ENCODE measurements around the gene LINC01488.

LINC01488 gene

DNA sequence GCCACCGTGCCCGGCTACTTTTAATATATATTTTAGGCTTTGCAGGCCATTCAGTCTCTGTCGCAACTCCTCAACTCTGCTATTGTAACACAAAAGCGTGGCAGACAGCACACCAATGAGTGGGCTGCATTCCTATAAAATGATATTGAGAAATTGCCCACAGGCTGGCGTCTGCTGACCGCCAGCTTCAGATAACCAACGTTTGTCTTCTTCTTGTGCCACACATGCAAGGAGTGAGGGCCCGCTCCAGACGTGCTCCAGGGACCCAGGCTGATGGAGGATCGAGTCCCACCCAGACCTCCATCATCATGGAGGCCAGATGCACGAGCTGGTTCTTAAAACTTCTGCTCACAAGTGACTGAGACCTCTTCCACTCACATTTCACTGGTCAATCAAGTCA lies 35.4 kb upstream of the LINC01488 start:
- no peak for DNase-seq

DNA sequence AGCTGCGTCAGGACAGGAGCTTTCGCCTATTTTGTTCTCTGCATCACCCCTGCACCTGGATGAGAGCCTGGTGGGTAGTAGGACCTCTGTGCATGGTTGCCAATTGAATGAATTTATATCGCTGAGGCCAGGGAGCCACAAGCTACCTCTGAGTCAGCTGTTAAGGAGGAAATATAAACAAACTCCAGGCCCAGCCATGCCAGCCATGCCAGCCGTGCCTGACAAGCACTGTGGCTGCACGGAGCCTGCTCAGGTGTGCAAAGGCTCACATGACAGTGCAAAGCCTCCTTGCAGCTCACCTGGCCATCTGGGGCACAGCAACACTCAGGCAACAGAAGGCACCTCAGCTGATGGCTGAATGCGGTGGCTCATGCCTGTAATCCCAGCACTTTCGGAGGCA lies 33.7 kb upstream of the LINC01488 start:
- DNase-seq = no peak

DNA sequence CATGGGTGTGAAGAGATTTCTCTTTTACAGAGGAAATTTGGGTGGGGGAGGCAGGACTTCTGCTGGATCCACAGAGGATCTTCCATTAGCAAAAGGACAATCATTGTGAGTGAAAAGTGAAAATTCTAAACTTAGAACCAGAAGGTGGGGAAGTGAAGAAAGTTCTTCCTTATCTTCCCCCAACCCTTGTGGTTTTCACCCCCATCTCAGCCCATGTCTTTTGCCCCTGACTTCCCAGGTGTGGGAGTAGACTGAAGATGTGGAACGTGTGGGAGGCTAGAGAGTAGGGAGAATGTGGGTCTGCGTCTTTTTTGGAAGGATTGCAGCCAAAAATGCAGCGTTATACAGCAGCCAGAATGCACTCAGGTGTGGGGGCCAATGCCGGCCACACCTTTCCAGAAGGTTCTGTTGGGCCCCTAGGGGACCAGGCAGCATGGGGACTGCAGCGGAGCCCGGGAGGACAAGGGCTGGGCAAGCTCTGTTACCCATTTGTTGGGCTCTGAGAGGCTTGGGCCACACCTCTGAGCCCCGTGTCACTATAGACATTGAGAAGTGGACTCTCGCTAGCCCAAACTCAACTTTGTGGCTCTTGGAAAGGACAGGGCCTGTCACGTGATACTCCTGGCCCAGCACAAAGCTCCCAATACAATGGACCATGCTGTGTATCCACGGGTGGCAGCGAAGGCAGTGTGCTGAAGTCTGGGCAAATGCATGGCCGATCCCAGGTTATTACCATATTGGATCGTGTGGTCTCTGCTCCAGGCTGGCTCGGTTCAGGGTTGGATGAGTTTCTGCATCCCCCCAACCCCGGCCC lies 32.8 kb upstream of the LINC01488 start:
- DNase-seq = no peak

- DNase-seq = peak; percentile 46
Measured at GRCh38 chr11:69449320-69450063, 32.0 kb upstream of the LINC01488 start.

DNA sequence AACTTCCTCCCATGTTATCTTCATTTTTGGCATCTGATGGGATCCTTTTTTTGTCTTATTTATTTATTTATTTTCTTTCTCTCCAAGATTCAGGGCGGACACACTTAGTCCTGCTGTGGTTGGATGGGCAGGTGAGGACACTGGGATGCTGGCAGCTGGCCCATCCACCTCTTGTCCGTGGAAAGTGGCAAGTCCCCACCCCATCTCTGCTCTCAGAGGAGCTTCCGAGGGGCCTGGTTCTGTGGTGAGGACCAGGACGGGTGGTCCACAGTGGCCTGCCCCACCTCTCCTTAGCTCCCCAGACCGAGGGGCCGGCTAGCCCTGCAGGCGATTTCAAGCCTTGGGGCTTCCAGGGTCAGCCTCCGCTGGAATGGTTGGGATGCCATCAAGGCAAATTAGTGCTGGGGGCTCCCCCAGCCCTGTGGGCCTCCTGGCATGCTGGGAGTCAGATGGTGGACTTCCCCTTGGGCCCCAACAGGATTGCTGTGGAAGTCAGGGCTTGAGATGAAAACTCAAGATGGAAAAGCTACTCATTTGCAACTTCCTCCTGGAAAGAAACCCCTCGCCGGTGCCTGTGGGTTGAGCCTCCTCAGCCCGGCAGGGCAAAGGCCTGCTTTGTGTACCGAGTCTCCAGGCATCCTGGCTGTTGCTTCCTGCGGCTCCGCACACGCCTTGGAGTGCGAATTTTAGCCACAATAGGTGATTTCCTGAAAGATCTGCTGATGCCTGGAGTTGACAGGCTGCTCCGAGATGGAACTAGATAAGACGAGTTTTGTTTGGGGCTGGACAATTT lies 31.2 kb upstream of the LINC01488 start:
- no peak for DNase-seq

DNA sequence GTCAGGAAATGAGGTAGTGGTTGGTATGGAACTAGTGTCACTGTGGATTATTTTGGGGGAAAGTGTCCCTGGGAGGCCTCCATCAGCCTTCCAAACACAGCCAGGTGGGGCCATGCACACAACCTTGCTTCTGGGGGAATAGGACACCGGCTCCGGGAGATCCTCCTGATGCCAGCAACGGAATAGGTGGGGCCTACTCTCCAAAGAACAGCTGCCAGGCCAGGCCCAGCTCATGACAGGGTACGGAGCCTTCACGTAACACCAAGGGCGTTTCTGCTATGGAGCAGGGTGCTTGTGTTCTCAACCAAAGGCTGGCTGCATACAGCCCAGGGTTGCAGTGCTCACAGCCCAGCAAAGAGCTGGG lies 30.6 kb upstream of the LINC01488 start:
- no peak for DNase-seq

GRCh38 chr11:69451289-69451688 lies 30.2 kb upstream of the LINC01488 start:
- DNase-seq = no peak

- no peak for DNase-seq
Measured at GRCh38 chr11:69452206-69452987, 29.1 kb upstream of the LINC01488 start.

- DNase-seq = no peak
Measured at GRCh38 chr11:69453151-69453550, 28.3 kb upstream of the LINC01488 start.

GRCh38 chr11:69454018-69454417 lies 27.4 kb upstream of the LINC01488 start:
- DNase-seq = no peak

DNA sequence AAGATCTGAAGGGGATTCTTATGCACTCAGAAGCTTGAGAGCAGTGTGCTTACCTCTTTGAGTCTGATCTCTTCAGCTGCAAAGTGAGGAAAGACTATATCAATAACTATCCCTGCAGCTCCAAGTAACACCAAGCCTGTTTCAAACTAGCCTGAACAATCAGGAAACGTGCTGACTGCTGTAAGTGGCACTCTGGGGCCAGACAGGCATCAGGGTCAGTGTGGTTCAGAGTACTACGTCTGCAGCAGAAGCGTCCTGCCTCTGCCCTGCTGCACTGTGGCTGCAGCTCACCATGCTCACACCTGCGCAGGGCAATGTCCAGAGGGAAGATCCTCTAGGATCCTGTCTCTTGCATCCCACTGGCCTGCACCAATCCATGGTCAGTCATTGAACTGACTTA lies 25.5 kb upstream of the LINC01488 start:
- DNase-seq = no peak

GRCh38 chr11:69456712-69457111 lies 24.8 kb upstream of the LINC01488 start:
- DNase-seq = no peak

- DNase-seq = no peak
Measured at GRCh38 chr11:69459848-69460539, 21.5 kb upstream of the LINC01488 start.

DNA sequence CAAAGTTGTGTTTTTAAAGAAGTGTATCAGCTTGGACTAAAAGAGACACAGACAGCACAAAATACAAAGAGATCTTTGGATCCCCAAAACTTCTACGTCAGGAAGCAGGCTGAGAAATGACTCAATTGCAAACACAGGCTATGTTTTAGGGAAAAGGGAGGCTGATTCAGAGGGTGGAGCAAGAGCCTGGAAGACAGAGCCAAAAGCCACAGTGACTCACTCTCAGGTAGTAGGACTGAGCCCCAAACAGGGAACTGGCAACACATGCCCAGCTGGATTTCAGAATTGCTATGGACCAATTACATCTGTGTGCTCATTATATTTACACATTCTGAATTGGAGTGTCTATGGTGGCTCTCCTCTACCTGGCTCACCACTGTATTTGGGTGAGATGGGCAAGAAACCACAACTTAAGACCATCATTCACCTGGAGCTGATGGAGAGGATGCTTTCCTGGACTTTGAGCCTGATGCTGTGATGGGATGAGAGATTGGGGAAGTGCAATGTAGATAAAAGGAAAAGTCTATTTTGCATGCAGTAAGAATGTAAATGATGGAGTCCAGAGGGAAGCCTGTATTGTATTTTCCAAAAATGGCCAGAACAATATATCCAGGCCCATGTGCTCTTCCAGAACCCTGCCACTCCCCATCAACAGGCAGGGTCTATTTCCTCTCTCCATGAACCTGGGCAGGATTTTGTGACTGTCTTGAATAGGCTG lies 20.8 kb upstream of the LINC01488 start:
- DNase-seq = no peak

GRCh38 chr11:69461272-69461962 lies 20.0 kb upstream of the LINC01488 start:
- DNase-seq = no peak

GRCh38 chr11:69462106-69462951 lies 19.1 kb upstream of the LINC01488 start:
- DNase-seq = no peak

GRCh38 chr11:69463181-69463994 lies 18.1 kb upstream of the LINC01488 start:
- no peak for DNase-seq

GRCh38 chr11:69463995-69464960 lies 17.2 kb upstream of the LINC01488 start:
- DNase-seq = no peak
